GM23338 (cell line): ENCODE results near the gene TRIM58.

Experiments
- CREB1 ChIP-seq: fragments of 250-450 bp; sonication (Bioruptor Pico); IDR thresholded peaks from 2 replicates; pipeline ENCODE4 v1.5.0; 2020; ENCODE audit warnings: low read depth, mild to moderate bottlenecking, moderate library complexity
- EZH2 ChIP-seq: fragments of 200-600 bp; sonication (generic); IDR thresholded peaks from one replicate; pipeline ENCODE4 v1.8.0; 2017; ENCODE audit warnings: antibody characterized with exemption, mild to moderate bottlenecking, low read depth; ENCODE audit not compliant: unreplicated experiment
- EZH2phosphoT487 ChIP-seq: fragments of 200-600 bp; sonication (generic); IDR thresholded peaks from one replicate; pipeline ENCODE4 v1.8.1; 2018; ENCODE audit warnings: antibody characterized with exemption; ENCODE audit not compliant: unreplicated experiment
- JUNB ChIP-seq: IDR thresholded peaks from one replicate; pipeline ENCODE4 v1.6.1; 2016; ENCODE audit warnings: antibody characterized with exemption; ENCODE audit not compliant: unreplicated experiment
- NANOG ChIP-seq: IDR thresholded peaks from 2 replicates; pipeline ENCODE4 v1.6.1; 2016; ENCODE audit warnings: antibody characterized with exemption, borderline replicate concordance
- POLR2AphosphoS5 ChIP-seq: IDR thresholded peaks from 2 replicates; pipeline ENCODE4 v1.6.1; 2016; ENCODE audit warnings: antibody characterized with exemption, low read depth
- ZNF331 ChIP-seq: fragments of 250-450 bp; sonication (Bioruptor Pico); IDR thresholded peaks from 2 replicates; pipeline ENCODE4 v1.5.0; 2020; ENCODE audit warnings: low read depth, mild to moderate bottlenecking, moderate library complexity
- TF ChIP-seq, protein P1 (sequence below), 2 experiments: fragments of 200-600 bp in 1 of 2; sonication (generic) in 1 of 2; conservative IDR thresholded peaks; 2 replicates each; pipeline versions ENCODE4 v1.5.1 to v1.6.1; 2016 to 2017; ENCODE audit warnings: antibody characterized with exemption in 2 of 2, low read depth in 2 of 2, mild to moderate bottlenecking in 2 of 2, moderate library complexity in 1 of 2
- TF ChIP-seq, protein P2 (sequence below): IDR thresholded peaks from one replicate; pipeline ENCODE4 v1.6.1; 2018; ENCODE audit warnings: antibody characterized with exemption; ENCODE audit not compliant: unreplicated experiment
- TF ChIP-seq, protein P3 (sequence below): IDR thresholded peaks from 2 replicates; pipeline ENCODE4 v1.6.1; 2016; ENCODE audit warnings: antibody characterized with exemption
- TF ChIP-seq, protein P4 (sequence below): fragments of 250-450 bp; sonication (Bioruptor Pico); IDR thresholded peaks from 2 replicates; pipeline ENCODE4 v1.5.0; 2020; ENCODE audit warnings: mild to moderate bottlenecking, moderate library complexity

DNA sequence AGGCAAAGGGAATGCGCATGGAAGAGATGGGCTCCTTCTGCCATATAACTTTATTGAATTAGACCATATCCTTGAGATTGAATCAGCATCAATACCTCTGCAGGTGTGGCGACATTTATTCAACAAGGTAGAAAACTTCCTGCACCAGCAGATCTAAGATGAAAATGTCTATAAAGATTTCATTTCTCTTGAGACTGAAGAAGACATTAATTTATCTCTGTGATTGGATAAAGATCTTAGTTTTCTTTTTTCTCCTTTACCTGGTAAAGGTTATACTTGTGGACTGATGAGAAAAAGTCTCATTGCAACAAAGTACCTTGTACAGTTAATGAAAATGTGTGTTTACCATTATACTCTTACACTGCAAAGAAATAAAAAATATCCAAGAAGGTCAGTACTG is 63.0 kb downstream of the TRIM58 start, which contains the start of gene OR2T8:
- TF ChIP-seq EZH2 = no peak
- TF ChIP-seq POLR2AphosphoS5 = no peak
- TF ChIP-seq, protein P1, sequence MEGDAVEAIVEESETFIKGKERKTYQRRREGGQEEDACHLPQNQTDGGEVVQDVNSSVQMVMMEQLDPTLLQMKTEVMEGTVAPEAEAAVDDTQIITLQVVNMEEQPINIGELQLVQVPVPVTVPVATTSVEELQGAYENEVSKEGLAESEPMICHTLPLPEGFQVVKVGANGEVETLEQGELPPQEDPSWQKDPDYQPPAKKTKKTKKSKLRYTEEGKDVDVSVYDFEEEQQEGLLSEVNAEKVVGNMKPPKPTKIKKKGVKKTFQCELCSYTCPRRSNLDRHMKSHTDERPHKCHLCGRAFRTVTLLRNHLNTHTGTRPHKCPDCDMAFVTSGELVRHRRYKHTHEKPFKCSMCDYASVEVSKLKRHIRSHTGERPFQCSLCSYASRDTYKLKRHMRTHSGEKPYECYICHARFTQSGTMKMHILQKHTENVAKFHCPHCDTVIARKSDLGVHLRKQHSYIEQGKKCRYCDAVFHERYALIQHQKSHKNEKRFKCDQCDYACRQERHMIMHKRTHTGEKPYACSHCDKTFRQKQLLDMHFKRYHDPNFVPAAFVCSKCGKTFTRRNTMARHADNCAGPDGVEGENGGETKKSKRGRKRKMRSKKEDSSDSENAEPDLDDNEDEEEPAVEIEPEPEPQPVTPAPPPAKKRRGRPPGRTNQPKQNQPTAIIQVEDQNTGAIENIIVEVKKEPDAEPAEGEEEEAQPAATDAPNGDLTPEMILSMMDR (conservative IDR thresholded peaks at IDR 0.05; ENCODE audit: low read depth in 2 of 2) = no peak
- no peak for TF ChIP-seq CREB1 (CRISPR knock-in tag)
- no peak for TF ChIP-seq EZH2phosphoT487
- TF ChIP-seq JUNB = no peak
- TF ChIP-seq, protein P2, sequence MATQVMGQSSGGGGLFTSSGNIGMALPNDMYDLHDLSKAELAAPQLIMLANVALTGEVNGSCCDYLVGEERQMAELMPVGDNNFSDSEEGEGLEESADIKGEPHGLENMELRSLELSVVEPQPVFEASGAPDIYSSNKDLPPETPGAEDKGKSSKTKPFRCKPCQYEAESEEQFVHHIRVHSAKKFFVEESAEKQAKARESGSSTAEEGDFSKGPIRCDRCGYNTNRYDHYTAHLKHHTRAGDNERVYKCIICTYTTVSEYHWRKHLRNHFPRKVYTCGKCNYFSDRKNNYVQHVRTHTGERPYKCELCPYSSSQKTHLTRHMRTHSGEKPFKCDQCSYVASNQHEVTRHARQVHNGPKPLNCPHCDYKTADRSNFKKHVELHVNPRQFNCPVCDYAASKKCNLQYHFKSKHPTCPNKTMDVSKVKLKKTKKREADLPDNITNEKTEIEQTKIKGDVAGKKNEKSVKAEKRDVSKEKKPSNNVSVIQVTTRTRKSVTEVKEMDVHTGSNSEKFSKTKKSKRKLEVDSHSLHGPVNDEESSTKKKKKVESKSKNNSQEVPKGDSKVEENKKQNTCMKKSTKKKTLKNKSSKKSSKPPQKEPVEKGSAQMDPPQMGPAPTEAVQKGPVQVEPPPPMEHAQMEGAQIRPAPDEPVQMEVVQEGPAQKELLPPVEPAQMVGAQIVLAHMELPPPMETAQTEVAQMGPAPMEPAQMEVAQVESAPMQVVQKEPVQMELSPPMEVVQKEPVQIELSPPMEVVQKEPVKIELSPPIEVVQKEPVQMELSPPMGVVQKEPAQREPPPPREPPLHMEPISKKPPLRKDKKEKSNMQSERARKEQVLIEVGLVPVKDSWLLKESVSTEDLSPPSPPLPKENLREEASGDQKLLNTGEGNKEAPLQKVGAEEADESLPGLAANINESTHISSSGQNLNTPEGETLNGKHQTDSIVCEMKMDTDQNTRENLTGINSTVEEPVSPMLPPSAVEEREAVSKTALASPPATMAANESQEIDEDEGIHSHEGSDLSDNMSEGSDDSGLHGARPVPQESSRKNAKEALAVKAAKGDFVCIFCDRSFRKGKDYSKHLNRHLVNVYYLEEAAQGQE = no peak
- TF ChIP-seq, protein P3, sequence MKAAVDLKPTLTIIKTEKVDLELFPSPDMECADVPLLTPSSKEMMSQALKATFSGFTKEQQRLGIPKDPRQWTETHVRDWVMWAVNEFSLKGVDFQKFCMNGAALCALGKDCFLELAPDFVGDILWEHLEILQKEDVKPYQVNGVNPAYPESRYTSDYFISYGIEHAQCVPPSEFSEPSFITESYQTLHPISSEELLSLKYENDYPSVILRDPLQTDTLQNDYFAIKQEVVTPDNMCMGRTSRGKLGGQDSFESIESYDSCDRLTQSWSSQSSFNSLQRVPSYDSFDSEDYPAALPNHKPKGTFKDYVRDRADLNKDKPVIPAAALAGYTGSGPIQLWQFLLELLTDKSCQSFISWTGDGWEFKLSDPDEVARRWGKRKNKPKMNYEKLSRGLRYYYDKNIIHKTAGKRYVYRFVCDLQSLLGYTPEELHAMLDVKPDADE = no peak
- no peak for TF ChIP-seq NANOG
- no peak for TF ChIP-seq ZNF331 (CRISPR knock-in tag)
- TF ChIP-seq, protein P4, sequence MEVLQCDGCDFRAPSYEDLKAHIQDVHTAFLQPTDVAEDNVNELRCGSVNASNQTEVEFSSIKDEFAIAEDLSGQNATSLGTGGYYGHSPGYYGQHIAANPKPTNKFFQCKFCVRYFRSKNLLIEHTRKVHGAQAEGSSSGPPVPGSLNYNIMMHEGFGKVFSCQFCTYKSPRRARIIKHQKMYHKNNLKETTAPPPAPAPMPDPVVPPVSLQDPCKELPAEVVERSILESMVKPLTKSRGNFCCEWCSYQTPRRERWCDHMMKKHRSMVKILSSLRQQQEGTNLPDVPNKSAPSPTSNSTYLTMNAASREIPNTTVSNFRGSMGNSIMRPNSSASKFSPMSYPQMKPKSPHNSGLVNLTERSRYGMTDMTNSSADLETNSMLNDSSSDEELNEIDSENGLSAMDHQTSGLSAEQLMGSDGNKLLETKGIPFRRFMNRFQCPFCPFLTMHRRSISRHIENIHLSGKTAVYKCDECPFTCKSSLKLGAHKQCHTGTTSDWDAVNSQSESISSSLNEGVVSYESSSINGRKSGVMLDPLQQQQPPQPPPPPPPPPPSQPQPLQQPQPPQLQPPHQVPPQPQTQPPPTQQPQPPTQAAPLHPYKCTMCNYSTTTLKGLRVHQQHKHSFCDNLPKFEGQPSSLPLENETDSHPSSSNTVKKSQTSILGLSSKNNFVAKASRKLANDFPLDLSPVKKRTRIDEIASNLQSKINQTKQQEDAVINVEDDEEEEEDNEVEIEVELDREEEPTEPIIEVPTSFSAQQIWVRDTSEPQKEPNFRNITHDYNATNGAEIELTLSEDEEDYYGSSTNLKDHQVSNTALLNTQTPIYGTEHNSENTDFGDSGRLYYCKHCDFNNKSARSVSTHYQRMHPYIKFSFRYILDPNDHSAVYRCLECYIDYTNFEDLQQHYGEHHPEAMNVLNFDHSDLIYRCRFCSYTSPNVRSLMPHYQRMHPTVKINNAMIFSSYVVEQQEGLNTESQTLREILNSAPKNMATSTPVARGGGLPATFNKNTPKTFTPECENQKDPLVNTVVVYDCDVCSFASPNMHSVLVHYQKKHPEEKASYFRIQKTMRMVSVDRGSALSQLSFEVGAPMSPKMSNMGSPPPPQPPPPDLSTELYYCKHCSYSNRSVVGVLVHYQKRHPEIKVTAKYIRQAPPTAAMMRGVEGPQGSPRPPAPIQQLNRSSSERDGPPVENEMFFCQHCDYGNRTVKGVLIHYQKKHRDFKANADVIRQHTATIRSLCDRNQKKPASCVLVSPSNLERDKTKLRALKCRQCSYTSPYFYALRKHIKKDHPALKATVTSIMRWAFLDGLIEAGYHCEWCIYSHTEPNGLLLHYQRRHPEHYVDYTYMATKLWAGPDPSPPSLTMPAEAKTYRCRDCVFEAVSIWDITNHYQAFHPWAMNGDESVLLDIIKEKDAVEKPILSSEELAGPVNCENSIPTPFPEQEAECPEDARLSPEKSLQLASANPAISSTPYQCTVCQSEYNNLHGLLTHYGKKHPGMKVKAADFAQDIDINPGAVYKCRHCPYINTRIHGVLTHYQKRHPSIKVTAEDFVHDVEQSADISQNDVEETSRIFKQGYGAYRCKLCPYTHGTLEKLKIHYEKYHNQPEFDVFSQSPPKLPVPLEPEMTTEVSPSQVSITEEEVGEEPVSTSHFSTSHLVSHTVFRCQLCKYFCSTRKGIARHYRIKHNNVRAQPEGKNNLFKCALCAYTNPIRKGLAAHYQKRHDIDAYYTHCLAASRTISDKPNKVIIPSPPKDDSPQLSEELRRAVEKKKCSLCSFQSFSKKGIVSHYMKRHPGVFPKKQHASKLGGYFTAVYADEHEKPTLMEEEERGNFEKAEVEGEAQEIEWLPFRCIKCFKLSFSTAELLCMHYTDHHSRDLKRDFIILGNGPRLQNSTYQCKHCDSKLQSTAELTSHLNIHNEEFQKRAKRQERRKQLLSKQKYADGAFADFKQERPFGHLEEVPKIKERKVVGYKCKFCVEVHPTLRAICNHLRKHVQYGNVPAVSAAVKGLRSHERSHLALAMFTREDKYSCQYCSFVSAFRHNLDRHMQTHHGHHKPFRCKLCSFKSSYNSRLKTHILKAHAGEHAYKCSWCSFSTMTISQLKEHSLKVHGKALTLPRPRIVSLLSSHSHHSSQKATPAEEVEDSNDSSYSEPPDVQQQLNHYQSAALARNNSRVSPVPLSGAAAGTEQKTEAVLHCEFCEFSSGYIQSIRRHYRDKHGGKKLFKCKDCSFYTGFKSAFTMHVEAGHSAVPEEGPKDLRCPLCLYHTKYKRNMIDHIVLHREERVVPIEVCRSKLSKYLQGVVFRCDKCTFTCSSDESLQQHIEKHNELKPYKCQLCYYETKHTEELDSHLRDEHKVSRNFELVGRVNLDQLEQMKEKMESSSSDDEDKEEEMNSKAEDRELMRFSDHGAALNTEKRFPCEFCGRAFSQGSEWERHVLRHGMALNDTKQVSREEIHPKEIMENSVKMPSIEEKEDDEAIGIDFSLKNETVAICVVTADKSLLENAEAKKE (CRISPR knock-in tag) = no peak
